Inflammatory macrophage (primary cell): Measurements from ENCODE around the gene PIK3R5.

Experiments used
- DNase-seq, 2 donors: peaks; one replicate each; pipeline ENCODE4 v3.0.0-alpha.2; 2020 to 2022

Gene PIK3R5

DNA sequence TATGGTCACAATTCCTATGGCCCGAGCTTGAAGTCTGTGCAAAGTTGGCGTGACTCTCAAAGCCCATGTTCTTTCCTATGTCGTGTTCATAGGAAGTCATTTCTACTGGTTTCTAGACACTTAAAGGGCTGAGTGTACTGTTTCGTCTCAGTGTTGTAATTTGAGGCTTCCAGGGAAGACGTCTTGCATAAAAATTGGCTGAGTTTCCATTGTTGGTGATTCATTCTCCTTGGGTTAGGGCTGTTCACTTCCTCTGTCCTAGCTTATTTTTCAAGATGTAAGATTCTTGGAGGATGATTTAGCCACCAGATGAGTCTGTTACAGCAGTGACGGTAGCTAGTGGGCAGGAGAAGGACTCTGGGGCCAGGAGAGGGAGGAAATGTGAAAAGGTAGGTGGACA lies 43.1 kb downstream of the PIK3R5 start:
- DNase-seq, result peak; percentile 95 to 99

DNA sequence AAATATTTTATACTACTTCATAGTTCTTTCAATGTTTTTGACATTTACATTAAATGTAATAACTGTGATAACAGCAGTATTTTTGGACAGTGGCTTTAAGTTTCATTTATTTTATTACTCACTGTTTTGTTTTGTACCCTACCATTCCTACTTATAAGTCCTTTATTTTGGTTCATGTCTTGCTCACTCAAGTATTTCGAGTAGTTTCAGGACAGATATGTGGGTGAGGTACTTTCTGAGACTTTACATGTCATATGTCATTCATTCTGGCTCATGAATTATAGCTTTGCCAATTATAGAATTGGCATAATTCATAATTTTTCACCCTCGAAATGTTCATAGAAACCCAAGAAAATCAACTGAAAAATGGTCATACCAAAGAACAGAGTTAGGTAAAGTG lies 44.4 kb downstream of the PIK3R5 start:
- DNase-seq, result no peak

DNA sequence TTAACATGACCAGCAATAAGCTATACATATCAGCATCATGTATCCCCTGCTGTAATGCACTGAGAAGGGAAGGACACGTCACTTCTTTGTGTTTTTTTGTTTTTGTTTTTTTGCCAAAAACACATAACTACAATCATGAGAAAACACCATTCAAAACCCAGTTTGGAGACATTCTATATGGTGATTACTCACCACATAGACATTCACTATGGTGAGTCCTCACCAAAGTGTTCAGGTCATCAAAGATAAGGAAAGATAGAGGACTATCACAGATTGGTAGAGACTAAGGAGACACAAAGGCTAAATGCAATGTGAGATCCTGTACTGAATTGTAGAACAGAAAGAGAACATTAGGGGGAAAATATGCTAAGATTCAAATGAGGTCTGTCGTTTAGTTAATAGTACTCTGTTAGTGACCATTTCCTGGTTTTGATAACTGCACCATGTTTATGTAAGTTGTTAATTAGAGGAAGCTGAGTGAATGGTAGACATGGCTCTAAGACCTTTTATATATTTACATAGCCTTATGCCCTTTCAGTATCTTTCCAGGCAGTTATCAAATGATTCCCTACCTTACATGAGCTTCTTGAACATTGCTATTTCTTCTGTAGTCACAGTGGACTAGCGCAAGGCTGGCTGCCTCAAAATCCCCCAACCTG lies 46.6 kb downstream of the PIK3R5 start:
- DNase-seq, result peak in 1 of 2 donors; percentile 36

DNA sequence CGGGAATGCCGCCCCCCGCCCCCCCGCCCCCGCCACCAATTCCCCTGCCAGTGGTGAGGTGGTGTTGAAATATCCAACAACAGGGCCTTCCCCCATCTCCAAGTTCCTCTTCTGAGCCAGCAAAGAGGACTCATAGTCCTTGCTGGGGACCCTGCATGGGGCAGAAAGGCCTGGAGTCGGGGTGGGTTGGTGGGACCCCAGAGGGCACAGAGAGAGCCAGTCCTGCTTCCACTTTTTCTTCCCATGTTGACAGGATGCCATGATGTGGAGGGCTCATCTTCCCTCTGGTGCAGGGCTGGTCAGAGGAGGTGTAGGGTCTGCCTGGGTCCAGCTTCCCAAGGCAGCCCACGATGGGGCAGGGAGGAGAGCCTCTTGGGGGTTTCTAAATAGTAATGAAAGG lies 49.0 kb downstream of the PIK3R5 start:
- DNase-seq, result peak; percentile 74 to 83

DNA sequence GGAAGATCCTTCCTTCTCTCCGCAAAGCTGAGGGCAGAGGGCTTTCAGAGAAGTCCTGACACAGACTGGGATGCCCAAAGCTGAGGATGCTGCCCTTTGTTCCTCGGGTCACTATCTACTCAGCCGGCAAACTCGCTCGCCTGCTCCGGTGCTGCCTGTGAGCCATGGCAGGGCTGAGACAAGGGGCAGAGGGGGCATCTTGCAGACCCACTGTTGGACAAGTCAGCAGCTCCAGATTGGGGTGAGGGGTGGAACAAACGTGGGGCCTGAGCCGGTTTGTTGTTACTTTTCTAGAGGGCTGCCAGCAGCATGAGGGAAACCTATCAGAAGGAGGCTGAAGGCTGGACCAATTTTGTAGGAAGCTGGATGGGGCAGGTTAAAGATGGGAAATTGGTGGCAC lies 51.0 kb downstream of the PIK3R5 start:
- no peak for DNase-seq

DNA sequence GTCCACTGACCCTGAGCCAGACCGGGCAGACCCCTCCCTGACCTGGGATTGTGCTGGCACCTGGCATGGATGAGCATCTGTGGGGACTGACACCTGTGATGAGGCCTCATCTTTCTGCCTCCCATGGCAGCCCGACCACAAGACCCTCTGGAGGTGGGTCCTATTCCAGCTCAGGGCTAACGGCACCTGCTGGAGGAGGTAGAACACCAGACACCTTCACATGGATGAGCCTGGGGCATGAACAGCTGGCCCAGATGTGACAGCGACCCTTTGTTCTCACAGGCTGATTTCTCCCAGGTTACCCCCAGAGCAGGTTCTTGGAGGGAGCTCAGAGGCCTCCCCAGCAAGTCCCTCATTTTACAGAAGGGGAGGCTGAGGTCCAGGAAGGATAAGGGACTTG lies 51.6 kb downstream of the PIK3R5 start:
- no peak for DNase-seq

DNA sequence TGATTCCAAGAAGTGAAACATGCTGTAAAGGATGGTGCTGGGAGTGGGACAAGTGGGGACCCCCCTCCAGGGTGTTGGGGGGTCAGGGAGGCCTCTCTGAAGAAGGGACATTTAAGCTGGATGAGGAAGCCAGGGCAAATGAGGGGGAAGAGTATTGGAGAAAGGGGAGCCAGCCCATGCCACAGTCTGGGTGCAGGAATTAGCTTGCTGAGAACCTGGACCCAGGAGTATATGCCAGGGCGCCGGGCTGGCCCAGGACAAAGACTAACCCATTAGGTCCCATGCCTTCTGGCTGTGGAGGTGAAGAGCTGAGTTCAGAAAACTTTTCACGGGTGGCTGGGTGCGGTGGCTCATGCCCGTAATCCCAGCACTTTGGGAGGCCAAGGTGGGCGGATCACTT lies 52.4 kb downstream of the PIK3R5 start:
- no peak for DNase-seq

DNA sequence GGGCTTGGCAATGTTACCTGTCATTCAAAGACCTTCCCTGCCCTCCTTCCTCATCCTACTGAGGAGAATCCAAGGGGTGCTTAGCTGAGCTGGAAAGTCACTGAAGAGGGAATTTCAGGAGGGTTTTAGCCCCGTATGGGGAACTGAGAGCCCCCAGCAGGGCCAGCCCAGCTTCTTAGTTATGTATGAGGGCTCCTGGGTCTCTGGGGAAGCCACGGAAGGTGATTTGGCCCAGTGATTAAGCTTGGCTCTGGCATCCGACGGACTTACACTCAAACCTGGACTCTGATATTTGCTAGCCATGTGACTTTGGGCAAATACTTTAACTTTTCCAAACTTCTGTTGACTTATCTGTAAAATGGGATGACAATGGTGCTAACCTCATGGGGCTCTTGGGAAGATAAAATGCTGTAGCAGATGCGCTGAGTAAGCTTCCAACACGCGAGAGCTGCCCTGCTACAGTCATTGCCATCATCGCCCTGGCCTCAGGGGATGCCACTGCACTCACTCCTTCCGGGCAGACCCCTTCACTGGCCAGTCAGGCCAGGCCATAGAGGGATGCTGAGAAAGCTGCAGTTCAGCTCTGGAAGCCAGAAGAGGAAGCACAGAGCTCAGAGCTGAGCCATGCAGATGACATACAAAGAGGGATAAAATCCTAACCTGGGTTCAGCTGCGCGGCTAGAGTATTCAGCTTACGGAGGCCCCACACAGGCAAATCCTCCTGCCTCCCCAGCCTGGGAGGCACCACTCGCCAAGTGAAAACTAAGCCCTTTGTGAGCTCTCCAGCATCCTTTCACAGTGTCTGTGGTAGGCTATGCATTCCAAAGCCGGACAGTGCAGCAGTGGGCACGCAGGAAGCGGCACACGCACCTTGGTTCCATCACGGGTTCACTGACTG lies 53.2 kb downstream of the PIK3R5 start:
- DNase-seq, result no peak

DNA sequence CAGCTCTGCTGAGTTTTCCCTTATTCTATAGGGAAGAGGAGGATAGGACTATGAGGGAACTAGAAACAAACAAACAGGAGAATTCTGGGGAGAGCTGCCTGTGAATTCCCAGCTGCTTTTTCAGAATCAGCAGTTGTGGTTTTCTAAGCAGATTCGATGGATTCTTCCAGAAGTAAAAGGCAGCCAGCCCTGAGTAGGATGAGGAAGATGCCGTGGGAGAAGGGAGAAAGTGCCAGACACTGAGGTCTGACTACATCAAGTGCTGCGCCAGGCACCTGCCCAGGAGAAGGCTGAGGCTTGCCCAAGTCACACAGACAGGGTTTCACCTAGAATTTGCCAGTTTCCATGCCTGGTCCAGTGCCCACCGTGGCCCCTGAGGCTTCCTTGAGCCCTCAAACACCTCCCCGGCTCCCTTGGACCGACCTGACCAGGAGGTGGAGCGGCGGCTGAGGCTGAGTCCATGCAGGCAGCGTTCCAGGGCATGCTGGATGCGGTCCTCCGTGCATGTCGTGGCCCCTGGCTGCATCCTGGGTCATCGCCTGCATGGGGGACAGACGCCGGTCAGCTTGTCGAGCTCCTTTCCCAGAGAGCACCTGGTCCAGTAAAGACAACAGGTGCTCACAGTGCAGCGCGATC lies 54.4 kb downstream of the PIK3R5 start:
- DNase-seq, result no peak

DNA sequence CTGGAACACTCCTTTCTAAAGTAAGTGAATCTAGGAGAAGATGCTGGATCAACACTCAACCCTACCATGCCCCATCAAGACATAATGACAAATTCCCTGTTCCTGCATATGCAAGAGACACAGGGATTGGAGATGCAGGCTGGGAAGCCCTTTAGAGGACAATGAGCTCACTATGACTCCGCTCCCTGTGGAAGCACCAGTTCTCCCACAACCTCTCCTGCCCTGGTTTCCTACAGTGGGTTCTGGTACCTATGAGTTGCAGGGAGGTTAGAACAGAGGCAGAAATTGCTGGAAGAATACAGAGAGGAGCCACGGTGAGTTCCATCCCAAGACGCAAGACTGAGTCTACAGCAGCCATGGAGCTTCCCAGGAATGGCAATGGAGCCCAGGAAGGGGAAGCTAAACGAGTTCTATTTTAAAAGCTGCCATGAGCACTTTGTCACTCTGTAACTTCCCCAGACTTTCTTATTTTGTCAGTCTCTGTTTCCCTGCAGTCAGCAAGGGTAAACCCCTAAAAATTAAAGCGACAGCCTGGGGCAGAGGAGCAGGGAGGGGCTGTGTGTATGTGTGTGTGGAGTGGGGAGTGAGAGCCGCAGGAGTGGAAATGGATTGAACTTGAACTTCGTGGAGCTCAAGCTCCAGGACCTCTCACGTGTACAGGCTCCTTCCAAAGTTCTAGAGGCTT lies 55.8 kb downstream of the PIK3R5 start:
- peak; percentile 28 to 36 for DNase-seq

DNA sequence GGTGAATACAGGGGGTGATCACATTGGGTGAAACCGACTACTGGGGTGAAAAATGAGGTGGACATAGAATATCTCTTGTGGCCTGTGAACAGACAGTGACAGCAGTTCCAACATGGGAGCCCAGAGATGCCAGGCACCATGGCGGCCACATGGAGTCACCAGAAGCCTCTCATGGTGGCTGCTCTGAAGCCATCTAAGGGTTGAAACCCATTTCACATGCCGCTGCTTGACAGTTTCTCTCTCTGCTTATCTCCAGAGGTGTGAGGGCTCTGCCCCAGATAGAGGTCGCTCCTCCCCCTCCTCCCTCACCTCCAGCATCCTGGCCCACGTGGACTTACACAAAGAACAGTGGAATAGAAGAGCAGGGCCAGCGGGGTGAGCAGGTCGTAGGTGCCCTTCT lies 60.2 kb downstream of the PIK3R5 start:
- no peak for DNase-seq

DNA sequence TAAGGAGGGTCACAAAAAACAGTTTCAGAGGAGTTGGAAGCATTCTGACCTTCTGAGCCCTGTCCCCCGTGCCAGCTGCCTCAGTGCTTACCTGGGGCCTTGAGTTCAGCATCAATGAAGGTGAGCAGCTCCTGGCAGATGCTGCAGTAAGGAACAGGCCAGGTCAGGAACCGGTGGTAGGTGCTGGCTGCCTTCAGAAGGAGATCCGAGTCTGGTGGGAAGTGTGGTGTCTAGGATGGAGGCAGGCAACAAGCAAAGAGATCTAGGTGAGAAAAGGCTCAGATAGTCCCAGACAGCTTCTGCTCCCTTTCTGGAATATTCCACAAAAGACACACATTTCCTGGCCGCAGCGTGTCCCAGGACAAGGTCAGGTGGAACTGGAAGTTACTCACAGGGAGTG lies 60.8 kb downstream of the PIK3R5 start:
- DNase-seq, result no peak

DNA sequence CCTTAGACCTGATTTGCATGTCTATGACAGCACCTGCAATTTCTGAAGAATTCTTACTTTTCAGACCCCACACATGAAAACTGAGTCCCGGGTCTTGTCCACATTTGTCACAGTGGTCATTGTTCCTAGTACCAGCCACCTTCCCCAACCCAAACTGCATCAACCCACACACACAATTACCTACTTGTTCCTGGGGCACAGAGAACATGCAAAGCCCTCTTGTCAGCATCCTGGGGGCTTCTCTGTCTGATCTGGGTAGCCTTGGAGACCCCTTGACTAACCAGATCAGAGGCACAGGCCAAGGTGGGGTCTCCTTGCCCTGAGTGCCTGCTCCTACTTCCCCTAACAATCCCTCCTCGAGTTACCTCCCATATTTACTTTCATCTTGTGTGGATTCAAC lies 61.3 kb downstream of the PIK3R5 start:
- no peak for DNase-seq

DNA sequence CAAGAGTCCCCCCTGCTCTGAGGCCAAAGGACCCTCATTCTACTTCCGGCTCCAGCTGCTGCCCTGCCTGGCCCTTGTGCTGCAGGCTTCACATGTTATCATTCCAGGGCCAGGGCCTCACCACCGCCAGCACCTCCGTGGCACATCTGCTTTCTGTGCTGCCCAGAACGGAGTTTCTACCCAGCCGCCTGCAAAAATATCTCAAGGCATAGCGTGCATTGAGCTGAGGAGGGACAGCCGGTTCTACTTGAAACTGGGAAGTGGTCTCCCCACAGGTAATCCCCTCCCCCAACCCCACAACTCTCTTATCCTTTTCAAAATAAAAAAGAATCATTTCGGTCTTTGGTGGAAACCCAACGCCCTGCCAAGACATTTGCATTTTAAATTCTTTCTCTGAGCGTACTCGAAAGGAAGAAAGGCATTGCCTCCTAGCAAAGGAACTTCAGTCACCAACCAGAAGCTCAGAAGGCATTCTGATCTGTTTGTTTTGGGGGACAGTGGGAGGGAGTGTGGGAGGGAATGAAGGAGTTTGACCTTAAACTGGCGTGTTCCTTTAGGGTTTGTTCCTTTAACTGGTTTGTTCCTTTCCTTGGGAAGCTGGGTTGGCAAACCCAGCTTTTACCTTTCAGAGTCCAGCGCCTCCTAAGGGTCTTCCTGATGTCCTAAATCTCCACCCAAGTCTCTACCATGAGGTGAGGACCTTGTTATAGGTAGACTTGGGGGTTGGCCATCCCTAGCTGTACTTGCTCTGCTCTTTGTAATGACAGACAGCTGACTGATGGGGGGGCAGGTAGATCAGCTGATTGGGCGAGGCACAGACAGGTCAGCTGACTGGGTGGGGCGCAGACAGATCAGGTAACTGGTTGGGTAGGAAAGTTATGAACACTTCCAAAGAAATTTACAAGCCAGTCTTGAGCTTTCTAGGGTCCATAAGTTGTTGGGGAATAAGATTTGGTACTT lies 64.6 kb downstream of the PIK3R5 start:
- DNase-seq, result peak in 1 of 2 donors; percentile 67

DNA sequence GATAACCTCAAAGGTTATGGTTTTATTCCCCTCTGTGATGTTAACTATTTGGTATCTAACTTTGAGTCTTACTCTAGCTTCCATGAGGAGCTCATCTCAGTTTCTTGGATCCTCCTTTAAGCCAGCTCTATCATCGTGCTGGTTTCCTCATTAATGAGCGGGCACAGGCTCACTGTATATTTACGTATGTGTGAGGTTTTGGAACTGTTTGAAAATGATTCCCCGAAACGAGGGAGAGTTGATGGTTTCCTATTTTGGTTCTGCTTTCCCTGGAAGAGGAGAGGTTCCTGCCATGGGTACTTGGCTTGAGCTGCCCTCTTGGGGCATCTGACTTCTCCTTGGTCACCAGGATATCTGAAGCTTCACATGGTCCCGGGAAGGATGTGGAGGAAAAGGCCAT lies 65.3 kb downstream of the PIK3R5 start:
- peak; percentile 22 to 51 for DNase-seq

DNA sequence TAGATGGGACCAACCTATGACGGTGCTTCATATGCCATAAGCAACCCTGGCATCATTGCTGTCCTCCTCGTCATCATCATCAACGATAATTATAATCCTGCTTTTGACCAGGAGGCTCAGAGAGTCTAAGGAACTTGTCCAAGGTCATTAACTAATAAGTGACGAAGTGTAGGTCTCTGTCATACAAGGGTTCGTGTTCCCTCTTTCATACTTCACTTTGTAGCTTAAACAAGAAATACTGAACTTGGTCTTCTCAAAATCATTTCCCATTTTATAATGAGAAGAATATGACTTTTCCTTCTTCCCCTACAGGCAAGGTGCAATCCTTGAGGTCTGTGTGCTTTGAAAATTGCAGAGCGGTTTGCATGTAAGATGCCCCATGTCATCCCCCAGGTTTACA lies 66.9 kb downstream of the PIK3R5 start:
- peak; percentile 29 to 37 for DNase-seq

DNA sequence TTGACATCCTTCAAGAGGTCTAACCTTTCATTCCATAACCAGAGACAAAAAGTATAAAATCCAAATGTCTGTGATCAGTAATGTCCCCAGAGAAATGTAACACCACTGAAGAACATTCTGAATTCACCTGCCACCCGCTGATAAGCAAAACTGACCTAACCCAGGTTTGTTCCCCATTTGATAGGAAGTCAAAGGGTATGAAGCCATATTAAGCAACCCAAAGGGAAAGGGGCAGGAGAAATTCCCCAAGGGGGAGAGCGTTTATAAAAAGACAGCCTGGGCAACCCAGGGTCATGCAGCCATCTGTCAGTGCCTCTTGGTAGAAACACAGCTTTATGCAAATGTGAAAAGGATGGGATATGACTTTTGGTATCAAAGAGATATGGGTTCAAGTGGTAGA lies 67.4 kb downstream of the PIK3R5 start:
- no peak for DNase-seq

DNA sequence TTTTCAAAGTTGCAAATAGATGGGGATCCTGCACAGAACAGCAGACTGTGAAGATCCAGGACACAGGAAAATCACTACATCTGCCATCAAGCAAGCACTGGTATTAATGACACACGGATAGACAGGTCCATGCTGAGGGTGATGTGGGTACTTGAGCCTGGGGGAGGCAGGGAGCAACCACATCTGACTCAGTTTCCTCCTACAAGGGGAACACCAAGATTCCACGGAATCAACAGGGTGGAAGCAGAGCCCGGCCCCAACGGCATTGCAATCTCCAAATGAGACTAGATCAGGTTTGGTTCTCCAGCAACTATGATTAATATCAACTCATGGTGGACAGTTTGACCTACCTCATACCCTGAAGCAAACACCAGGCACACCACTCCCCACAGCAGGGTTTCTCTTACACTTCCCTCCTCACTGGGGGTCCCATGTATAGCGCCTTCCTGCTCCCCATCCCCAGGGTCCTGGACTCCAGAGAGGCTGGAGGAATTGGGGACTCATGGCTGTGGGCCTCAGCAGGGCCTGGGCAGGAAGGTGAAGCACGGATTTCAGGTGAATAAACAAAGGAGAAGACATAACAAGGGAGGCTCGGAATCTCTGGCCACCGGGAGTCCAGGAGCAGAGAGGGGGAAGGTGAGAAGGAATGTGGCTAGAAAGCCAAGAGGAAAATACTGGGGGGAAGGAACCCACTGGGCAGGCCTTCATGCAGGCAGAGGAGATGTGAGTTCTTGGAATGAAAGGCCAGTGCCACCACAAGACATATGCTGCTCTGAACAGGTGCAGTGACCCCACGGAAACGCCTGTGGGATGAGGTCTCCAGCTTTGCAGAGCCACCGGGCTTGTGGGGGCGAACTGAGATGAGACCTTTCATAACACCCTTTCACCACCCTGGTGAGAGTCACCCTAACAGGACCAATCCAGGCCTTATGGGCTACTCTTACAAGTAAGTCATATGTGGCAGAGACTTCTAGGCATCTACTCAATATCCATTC lies 68.6 kb downstream of the PIK3R5 start:
- DNase-seq, result no peak

DNA sequence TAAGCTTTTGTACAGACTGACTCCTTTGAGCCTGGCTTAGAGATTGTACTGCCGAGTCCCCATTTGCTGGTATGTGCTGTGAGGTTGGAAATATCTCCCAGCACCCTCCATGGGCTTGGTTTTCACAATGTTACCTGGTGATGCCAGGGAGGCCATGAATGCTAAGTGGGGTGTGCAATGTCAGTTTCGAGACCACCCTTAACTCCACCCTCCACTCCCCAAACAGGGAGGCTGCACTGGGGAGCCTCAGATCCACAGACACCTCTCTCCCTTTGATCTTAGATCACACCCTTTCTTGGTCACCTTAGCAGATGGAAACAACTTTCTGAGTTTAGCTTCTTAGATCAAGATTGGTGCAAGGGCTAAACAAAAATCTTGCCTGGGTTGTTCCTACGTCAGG lies 69.4 kb downstream of the PIK3R5 start:
- no peak for DNase-seq
